ENCODE measurements around the gene CYP2C8. TPM values are rescaled to one million over a fixed set of nuclear protein-coding genes. Genes with fewer than 3 reads are reported as not detected.

Gene CYP2C8
- total RNA-seq, 1 experiment from 2014 or later = 0.12 TPM

Other genes with a start within 250 kb of the CYP2C8 start
- gene CYP2C9, start 130.8 kb downstream of the CYP2C8 start, total RNA-seq (2014; rRNA removed; shearing (Covaris generic)) = 0.29 TPM in 1 of 2 replicates, not detected in the other
- not detected in 2 replicates for gene ACSM6, start 124.7 kb upstream of the CYP2C8 start, total RNA-seq (2014; rRNA removed; shearing (Covaris generic))
- gene PDLIM1, start 221.5 kb upstream of the CYP2C8 start, total RNA-seq (2014; rRNA removed; shearing (Covaris generic)) = 38.4 and 38.8 TPM in 2 replicates